Urinary bladder (tissue), 4 donors: ENCODE data around the gene EMX1. TPM values are rescaled to one million over a fixed set of nuclear protein-coding genes. Genes with fewer than 3 reads are reported as not detected.

ENCODE experiments used
- DNase-seq: peaks from one replicate; pipeline ENCODE4 v3.0.0-alpha.2; 2015; ENCODE audit errors: extremely low spot score
- H3K27ac ChIP-seq: one replicate; pipeline ENCODE4 v1.5.1; 2013; ENCODE audit warnings: low read depth, mild to moderate bottlenecking, moderate library complexity
- H3K36me3 ChIP-seq: one replicate; pipeline ENCODE4 v1.6.1; 2013; ENCODE audit warnings: mild to moderate bottlenecking, moderate library complexity; ENCODE audit not compliant: insufficient read depth
- H3K4me1 ChIP-seq: one replicate; pipeline ENCODE4 v1.6.1; 2013; ENCODE audit warnings: mild to moderate bottlenecking, moderate library complexity; ENCODE audit not compliant: insufficient read depth
- H3K4me3 ChIP-seq: one replicate; pipeline ENCODE4 v1.5.1; 2013; ENCODE audit warnings: low read depth, low read length
- WGBS: extraction: QIAGEN DNeasy Blood & Tissue Kit; methylation state at CpG from one replicate; pipeline ENCODE4 v1.1.7; 2013; 5-methylcytosine and 5-hydroxymethylcytosine counted together
- polyA plus RNA-seq: library from polyadenylated mRNA; stranded (reverse); fragments of 200-250 nt; gene quantifications from one replicate; pipeline ENCODE4 v1.2.3, GENCODE V29; 2013
- total RNA-seq: library from RNA; depleted of rRNA; stranded (reverse); fragments of >200 nt; gene quantifications from one replicate; pipeline ENCODE4 v1.2.3, GENCODE V29; 2014
- donor health status: healthy with polysubstance abuse.
- donor health status: healthy.

The EMX1 gene
- total and polyA plus RNA-seq, 2 donors = not detected

DNA sequence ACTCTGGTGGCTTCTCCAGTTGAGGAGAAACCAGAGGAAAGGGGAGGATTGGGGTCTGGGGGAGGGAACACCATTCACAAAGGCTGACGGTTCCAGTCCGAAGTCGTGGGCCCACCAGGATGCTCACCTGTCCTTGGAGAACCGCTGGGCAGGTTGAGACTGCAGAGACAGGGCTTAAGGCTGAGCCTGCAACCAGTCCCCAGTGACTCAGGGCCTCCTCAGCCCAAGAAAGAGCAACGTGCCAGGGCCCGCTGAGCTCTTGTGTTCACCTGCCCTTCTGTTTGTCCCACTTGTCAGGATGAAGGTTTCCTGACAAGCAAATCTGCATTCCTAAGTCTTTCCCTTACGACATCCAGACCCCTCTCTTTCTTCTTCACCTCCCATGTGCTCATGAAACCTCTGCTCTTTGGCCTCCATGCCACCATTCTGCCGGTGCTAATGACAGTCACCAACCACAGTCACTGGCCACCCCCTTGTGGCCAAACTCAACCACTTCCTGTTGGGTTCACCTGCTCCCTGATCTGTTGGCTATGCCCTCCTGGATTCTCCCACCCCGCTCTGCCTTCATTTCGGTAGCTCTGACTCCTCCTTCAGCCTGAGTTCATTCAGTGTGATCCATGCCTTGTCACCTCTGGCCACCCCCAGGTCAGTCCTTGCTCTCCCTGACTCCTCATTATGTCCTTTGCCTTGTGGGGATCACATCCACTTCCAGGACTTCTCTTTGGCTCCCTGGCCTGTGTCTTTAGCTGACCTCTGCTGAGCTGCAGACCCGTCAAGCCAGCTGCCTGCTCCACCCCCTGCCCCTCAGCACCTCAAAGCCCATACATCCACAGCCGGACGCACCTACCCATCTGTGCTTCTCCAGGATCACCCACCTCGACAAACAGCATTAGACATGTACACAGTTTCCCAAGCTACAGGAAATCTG lies 17.6 kb downstream of the EMX1 start:
- no peak for DNase-seq
- no peak overlapping the region for H3K27ac ChIP-seq
- WGBS = 78% methylated on average over 14 of the region's 14 CpGs

DNA sequence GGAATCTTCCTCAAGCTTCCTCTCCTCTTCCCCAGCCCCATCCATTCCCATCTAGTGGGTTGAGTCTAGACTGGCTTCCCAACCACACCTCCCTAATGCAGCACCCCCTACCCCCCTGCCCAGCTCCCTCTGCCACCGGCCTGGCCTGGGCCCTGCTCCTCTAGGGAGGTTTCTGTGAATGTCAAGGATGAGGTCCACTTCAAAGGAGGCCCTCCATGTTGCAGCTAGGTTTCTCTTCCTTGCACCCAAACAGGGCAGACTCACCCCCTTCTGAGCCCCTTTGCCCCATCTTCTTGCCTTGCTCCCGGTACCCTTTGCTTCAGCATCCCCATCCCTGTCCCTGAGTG lies 18.3 kb downstream of the EMX1 start:
- Histone ChIP-seq H3K4me1 (no peaks in the 10 kb centered on the region), H3K27ac (no peak overlapping the region), H3K4me3 (no peak overlapping the region), H3K36me3 (no peaks in the 10 kb centered on the region)
- DNase-seq = no peak
- WGBS = 83% methylated on average over 2 of the region's 2 CpGs

More for the DNA sequence above, 17.6 kb downstream of the EMX1 start:
- H3K36me3 ChIP-seq = no peaks in the 10 kb centered on the region
- H3K4me3 ChIP-seq = no peak overlapping the region
- no peaks in the 10 kb centered on the region for H3K4me1 ChIP-seq

DNA sequence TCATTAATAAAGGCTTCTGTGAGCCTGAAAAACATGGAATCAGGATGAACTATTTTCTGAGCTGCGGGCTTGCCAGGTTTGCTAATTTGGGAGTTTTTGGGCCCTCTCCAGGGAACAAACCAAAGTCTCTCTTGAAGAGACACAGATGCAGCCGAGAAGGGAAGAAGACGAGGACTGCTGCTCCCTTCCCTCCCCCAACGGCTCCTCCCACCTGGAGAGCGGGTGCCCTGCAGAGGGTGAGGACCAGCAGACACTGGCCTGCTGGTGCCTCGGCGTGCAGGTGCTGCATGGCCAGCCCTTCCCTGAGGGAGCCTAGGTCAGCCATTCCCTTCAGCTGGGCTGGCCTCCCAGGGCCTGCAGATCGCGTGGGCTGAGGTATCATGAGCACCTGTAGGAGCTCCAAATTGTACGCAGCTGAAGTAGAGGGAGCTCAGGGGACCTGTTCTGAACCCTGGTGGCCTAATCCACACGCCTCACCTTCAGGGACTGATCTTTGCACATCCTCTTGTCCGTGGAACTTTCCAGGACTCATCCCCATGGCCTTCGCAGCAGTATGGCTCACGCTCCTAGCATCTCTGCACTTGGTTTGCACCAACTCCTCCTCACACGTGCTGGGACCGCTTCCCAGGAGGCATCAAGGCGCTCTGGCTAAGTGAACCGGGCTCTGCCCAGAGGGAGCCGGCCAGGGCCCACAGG lies 19.5 kb downstream of the EMX1 start:
- WGBS = 56% methylated on average over 19 of the region's 19 CpGs
- no peak for DNase-seq

DNA sequence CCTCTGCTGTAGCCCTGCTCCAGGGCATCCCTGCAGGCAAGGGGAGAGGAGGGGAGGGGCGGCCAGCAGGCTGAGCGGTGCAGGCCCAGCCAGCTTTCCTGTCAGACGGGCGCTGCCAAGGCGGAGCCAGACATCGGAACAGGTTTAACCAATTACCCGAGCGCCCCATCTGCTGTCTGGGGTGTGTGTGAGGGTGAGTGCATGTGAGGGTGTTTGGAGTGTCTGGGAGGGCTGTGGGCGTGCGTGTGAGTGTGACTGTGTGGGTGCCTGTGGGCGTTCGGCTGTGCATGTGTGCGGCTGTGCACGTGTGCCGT lies 20.0 kb downstream of the EMX1 start:
- 70% methylated on average over 15 of the region's 15 CpGs for WGBS
- Histone ChIP-seq H3K27ac (no peak overlapping the region), H3K4me1 (no peaks in the 10 kb centered on the region), H3K4me3 (no peak overlapping the region), H3K36me3 (no peaks in the 10 kb centered on the region)
- no peak for DNase-seq

More for the DNA sequence above, 19.5 kb downstream of the EMX1 start:
- Histone ChIP-seq H3K36me3 (no peaks in the 10 kb centered on the region), H3K4me3 (no peak overlapping the region), H3K4me1 (no peaks in the 10 kb centered on the region), H3K27ac (no peak overlapping the region)

DNA sequence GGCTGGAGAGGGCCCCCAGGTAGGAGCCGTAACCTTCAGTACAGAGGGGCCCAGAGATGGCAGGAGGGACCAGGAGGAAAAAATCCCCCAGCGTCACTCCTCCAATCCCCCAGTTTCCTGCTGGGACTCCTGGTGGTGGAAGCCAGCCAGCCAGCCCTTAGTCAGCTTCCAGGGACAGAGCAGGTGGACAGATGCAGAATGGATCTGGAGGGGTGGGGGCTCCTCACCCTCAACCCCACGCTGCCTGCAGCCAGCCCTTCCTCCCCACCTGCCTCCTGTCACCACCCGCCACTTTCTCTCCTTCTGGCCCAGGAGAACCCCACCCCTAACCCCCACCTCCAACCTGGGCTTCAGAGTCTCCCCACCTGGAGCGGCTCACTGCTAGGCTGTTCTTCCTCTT lies 21.1 kb downstream of the EMX1 start:
- Histone ChIP-seq H3K27ac (no peak overlapping the region), H3K4me3 (no peak overlapping the region), H3K36me3 (no peaks in the 10 kb centered on the region), H3K4me1 (no peaks in the 10 kb centered on the region)
- WGBS = 87% methylated on average over 5 of the region's 5 CpGs
- DNase-seq = no peak

DNA sequence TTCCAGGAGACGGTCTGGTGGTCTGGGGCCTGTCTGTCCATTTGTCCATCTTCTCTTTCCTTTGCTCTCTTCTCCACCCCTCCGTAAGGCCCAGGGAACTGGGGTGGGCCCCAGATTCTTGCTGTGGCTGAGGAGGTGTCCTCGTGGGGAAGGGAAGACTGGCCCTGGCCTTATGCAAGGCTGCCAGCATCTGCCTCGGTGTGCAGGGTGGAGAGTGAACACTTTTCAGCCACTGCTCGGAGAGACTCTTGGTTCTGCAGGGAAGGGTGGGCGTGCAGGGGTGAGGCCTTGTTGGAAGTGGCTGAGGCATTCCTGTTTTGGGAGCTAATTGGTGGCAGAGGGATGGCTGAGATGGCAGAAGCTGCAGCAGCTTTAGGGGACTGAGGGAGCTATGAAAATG lies 23.0 kb downstream of the EMX1 start:
- DNase-seq = no peak
- H3K27ac ChIP-seq = no peak overlapping the region
- no peaks in the 10 kb centered on the region for H3K36me3 ChIP-seq
- 79% methylated on average over 6 of the region's 6 CpGs for WGBS
- H3K4me1 ChIP-seq = no peaks in the 10 kb centered on the region
- H3K4me3 ChIP-seq = no peak overlapping the region

DNA sequence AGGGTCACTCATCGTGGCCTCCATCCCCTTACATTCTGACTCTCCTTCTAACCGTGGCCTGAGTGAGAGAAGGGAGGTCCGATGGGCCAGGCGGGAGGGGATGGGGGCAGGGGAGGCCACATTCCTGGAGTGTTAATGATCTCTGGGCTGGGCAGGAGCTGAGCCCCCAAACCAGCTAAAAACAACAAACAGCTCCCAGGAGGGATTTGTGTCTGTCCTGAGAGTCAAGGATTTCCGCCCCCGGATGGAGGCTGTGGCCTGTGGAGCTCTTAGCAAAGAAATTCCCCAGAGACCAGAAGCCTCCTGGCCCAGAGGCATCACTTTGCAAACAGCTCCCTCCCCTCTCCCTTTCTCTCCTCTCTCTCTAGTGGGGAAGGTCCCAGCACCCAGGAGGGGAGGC lies 23.5 kb downstream of the EMX1 start:
- no peak overlapping the region for H3K4me3 ChIP-seq
- H3K36me3 ChIP-seq = no peaks in the 10 kb centered on the region
- no peak overlapping the region for H3K27ac ChIP-seq
- no peaks in the 10 kb centered on the region for H3K4me1 ChIP-seq
- WGBS = 71% methylated on average over 6 of the region's 6 CpGs
- no peak for DNase-seq

DNA sequence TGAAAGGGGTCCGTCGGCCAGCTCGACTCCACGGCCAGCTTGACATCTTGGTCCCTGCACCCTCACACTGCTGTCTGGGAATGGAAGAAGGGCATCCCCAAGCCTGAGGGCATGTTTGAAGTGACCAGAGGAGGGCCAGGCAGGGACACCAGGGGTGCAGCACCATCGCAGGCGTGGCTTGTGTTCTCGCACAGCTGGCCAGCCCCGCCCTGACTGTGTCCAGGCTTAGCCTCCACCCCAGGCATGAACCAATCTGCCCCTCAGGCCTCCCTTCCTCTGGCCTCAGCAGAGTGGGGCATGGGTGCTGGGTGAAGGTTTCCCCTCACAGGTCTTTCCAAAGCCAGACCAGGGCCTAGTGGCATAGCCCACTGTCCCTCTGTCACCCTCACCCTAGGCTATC lies 25.0 kb downstream of the EMX1 start:
- H3K4me1 ChIP-seq = no peaks in the 10 kb centered on the region
- H3K36me3 ChIP-seq = no peaks in the 10 kb centered on the region
- no peak overlapping the region for H3K4me3 ChIP-seq
- H3K27ac ChIP-seq = no peak overlapping the region
- 79% methylated on average over 8 of the region's 8 CpGs for WGBS
- no peak for DNase-seq

DNA sequence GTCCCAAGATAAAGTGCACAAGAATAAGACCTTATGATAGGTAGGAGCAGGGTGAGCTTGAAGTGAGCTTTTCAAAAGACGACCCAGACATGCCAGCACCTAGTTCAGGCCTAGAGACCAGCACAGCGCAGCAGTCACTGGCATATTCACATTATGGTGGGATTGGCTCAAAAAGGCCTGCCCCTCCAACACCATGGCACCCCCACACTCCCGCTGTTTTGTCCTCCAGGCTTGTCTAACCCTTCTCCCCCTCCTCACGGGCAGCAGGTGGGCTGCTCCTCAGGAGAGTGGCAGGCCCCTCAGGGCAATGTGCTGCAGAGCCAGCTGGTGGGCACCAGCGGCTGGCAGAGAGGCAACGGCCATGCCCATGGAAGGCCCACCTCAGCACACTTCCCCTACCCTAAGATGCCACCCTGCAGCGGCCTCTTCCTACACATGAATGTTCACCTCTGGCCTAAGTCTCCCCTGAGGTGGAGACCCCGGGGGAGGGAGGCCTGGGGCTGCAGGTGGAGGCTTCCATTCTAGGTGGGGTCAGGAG lies 25.6 kb downstream of the EMX1 start:
- H3K4me1 ChIP-seq = no peaks in the 10 kb centered on the region
- H3K27ac ChIP-seq = no peak overlapping the region
- 95% methylated on average over 8 of the region's 8 CpGs for WGBS
- H3K4me3 ChIP-seq = no peak overlapping the region
- H3K36me3 ChIP-seq = no peaks in the 10 kb centered on the region
- no peak for DNase-seq

DNA sequence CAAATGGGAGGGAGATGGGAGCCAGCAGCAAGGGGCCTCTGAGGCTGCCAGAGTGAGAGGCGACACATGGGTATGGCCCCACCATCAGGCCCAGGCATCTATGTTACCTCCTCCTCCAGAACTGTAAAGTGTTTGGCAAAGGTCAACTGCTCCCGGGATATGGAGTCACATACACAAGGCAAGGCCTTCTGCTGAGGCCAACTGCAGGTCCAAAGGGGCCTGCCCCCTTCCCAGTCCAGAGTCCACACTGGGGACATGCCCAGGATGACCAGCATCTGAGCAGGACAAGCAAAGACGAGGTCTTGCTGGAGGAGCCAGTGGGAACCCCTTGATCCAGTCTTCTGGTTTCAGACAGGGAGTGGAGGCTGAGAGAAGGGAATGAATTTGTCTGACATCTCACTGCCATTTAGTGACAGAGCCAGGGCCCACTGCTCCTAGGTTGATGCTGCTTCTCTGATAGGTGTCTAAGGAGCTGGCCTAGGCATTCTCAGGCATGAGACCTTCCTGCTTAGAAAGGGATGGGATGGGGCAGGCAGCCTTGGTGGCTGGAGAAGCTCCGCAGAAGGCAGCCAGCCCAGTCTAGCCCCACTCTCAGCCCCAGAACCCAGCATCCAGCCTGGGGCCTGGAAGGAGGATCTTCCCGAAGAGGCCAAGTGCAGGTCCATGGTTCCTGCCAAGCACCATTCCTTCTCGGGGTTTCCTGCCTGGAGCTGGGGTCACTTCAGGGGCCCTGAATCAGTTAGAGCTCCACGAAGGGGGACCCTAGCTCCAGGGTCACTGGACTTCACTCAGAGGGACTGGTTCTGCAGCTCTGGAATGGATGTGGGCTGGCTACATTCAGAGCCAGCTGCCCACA lies 26.4 kb downstream of the EMX1 start:
- Histone ChIP-seq H3K36me3 (no peaks in the 10 kb centered on the region), H3K4me3 (no peak overlapping the region), H3K4me1 (no peaks in the 10 kb centered on the region), H3K27ac (no peak overlapping the region)
- 78% methylated on average over 7 of the region's 7 CpGs for WGBS
- no peak for DNase-seq

DNA sequence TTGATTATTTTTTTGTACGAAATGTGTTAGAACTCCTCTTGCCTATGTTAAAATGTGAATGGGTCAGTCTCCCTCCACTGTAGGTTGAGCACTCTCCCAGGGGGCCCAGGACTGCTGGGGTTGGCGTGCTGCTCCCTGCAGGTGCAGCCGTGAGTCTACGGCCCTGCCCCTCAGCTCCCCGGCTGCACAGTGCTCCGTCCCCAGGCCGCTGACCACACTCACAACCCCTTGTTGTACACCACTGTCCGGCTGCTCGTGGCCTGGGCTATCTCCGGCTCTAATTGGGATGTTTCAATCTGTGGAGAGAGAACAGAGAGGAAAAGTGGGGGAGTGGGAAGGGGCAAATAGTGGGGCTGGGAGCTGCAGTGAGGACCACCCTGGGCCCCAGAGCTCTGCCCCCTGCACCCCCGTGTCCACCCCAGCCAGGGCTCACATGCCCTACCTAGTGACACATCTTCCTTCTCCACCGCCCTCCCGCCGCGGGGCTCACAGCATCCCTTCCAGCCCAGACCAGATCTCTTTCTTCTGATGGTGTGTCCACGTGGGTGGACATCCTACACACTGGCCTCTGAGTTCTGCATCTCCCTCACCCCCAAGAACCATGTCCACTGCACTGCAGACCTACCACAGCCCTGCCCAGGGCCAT lies 27.6 kb downstream of the EMX1 start:
- Histone ChIP-seq H3K4me1 (no peaks in the 10 kb centered on the region), H3K4me3 (no peak overlapping the region), H3K27ac (no peak overlapping the region), H3K36me3 (no peaks in the 10 kb centered on the region)
- 92% methylated on average over 16 of the region's 16 CpGs for WGBS
- DNase-seq = no peak

DNA sequence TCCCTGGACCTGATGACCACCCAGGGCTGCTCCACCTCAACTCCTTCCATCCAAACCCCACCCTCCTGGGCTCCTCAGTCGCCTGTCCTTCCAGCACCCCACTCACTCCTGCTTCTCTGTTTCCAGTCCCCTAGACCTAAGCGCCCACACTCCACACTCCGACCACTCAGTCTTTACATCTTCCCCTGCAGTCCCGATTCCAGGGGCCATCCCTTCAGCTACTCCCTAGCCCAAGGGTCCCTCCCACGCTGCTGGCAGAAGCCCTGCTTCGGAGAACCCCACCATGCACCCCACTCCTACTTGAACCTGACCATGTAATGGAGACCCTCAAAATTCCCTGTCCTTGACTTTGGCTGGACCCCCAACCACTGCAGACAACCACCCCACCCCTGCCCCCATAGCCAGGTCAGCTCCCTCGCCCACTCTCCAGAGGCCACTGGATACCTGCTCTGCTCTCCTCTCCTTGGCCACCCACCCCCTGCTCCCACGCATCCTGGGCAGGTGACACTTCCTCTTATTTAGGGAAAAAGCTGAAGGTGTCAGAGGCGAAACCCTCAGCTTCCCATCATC lies 28.2 kb downstream of the EMX1 start:
- no peak overlapping the region for H3K27ac ChIP-seq
- H3K4me1 ChIP-seq = no peaks in the 10 kb centered on the region
- H3K4me3 ChIP-seq = no peak overlapping the region
- 93% methylated on average over 9 of the region's 9 CpGs for whole genome bisulfite sequencing
- H3K36me3 ChIP-seq = no peaks in the 10 kb centered on the region
- no peak for DNase-seq

DNA sequence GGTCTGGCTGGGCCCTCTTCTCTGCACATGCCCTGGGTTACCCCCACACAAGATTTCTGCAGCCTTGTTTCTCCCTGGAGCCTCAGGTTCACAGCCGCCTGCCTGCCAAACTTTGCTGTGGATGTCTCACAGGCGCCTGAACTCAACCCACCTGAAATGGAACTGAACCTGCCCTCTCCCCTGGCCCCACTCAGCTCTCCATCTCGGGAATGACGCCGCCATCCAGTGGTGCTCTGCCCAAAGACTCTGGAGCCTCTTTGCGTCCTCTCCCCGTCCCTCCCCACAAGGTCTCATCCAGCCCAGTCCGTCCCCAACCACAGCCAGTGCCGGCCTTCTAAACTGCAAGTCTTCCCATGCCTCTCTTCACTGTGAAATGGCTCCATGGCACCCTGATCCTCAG lies 29.1 kb downstream of the EMX1 start:
- no peak overlapping the region for H3K4me3 ChIP-seq
- no peaks in the 10 kb centered on the region for H3K36me3 ChIP-seq
- H3K4me1 ChIP-seq = no peaks in the 10 kb centered on the region
- DNase-seq = no peak
- 85% methylated on average over 9 of the region's 9 CpGs for WGBS
- H3K27ac ChIP-seq = no peak overlapping the region
